HG03045 (cell line): ENCODE data around the gene CCDC169.
A peak's percentile ranks its signal among the peaks of the same experiment; 100 is the strongest.
"Not testable (repeated sequence)": the region's sequence is repeated elsewhere in the genome, so short reads cannot be mapped to it uniquely, and the experiment has no call there.

ENCODE experiments used
- ATAC-seq: cut with Tn5 transposase; IDR thresholded peaks from one replicate; pipeline ENCODE4 v1.9.1; 2021; ENCODE audit warnings: mild to moderate bottlenecking, moderate library complexity; ENCODE audit not compliant: unreplicated experiment

The CCDC169 gene

GRCh38 chr13:36297366-36298338, at the start of gene CCDC169:
Gene CCDC169, minus strand, starts transcription at chr13:36297814. Its CDS starts 95 bp downstream, at chr13:36297719.
- ATAC-seq, result peak; percentile 59

GRCh38 chr13:36346222-36347083, 48.8 kb upstream of the CCDC169 start, which contains the start of gene SPART:
Gene SPART, minus strand, starts transcription at chr13:36346394. Its CDS starts 10,564 bp downstream, at chr13:36335830.
- ATAC-seq, result peak; percentile 97

GRCh38 chr13:36345438-36346221, 48.0 kb upstream of the CCDC169 start:
- peak; percentile 2 for ATAC-seq

- no peak for ATAC-seq
Observed at GRCh38 chr13:36344886-36345437, 47.3 kb upstream of the CCDC169 start.

GRCh38 chr13:36344173-36344572, 46.6 kb upstream of the CCDC169 start:
- no peak for ATAC-seq

GRCh38 chr13:36343766-36344165, 46.2 kb upstream of the CCDC169 start:
- no peak for ATAC-seq

- no peak for ATAC-seq
Observed at GRCh38 chr13:36342715-36343114, 45.1 kb upstream of the CCDC169 start.

GRCh38 chr13:36341718-36342117, 44.1 kb upstream of the CCDC169 start:
- ATAC-seq, result no peak

- ATAC-seq, result no peak
Observed at GRCh38 chr13:36339600-36340155, 42.1 kb upstream of the CCDC169 start.

- ATAC-seq, result no peak
Observed at GRCh38 chr13:36337938-36338641, 40.5 kb upstream of the CCDC169 start.

- ATAC-seq, result no peak
Observed at GRCh38 chr13:36332986-36333385, 35.4 kb upstream of the CCDC169 start.

- not testable (repeated sequence) for ATAC-seq
Observed at GRCh38 chr13:36332255-36332654, 34.6 kb upstream of the CCDC169 start.

GRCh38 chr13:36331280-36331679, 33.7 kb upstream of the CCDC169 start:
- ATAC-seq, result no peak

- no peak for ATAC-seq
Observed at GRCh38 chr13:36329361-36329760, 31.7 kb upstream of the CCDC169 start.

GRCh38 chr13:36328821-36329220, 31.2 kb upstream of the CCDC169 start:
- ATAC-seq, result no peak

GRCh38 chr13:36325912-36326311, 28.3 kb upstream of the CCDC169 start:
- no peak for ATAC-seq

- not testable (repeated sequence) for ATAC-seq
Observed at GRCh38 chr13:36324881-36325280, 27.3 kb upstream of the CCDC169 start.

GRCh38 chr13:36323951-36324566, 26.4 kb upstream of the CCDC169 start:
- no peak for ATAC-seq

GRCh38 chr13:36323408-36323807, 25.8 kb upstream of the CCDC169 start:
- ATAC-seq, result no peak
